PC-3 (cell line): ENCODE data around the gene ACYP2. TPM values are rescaled to one million over a fixed set of nuclear protein-coding genes. Genes with fewer than 3 reads are reported as not detected.

Source experiments
- ATAC-seq: fragments of 200-7000 bp; cut with Tn5 transposase; 2 replicates; pipeline ENCODE4 v1.9.1; 2020; ENCODE audit warnings: mild to moderate bottlenecking, moderate library complexity
- BruUV-seq: library from RNA; stranded (reverse); fragments of 400-500 nt; replicated peaks from 2 replicates; lab custom pipeline; 2021; lab: Mats Ljungman, UMichigan
- CTCF ChIA-PET: fragments of 300-600 bp; sonication (Branson Sonifier 250); formaldehyde crosslinking; loops from one replicate; lab custom pipeline; 2022; ENCODE audit warnings: antibody characterized with exemption; lab: Charles Lee
- POLR2A ChIA-PET: fragments of 300-600 bp; sonication (Branson Sonifier 250); formaldehyde crosslinking; loops from one replicate; lab custom pipeline; 2022; ENCODE audit warnings: antibody characterized with exemption; ENCODE audit not compliant: unreplicated experiment; lab: Charles Lee
- DNase-seq: peaks from one replicate; pipeline ENCODE4 v3.0.0-alpha.2; 2015
- H2AFZ ChIP-seq: fragments of 300-600 bp; sonication (generic); 2 replicates; pipeline ENCODE4 v1.6.0; 2016; ENCODE audit warnings: antibody characterized with exemption, low read length
- H3F3A ChIP-seq: fragments of 300-600 bp; sonication (generic); one replicate; pipeline ENCODE4 v1.6.0; 2017; ENCODE audit warnings: antibody characterized with exemption, low read length, control low read depth, mild to moderate bottlenecking; ENCODE audit not compliant: unreplicated experiment
- H3K27ac ChIP-seq: fragments of 300-600 bp; sonication (generic); 2 replicates; pipeline ENCODE4 v1.5.1; 2016; ENCODE audit warnings: mild to moderate bottlenecking, low read length
- H3K27me3 ChIP-seq: fragments of 300-600 bp; sonication (generic); 2 replicates; pipeline ENCODE4 v1.6.1; 2016; ENCODE audit warnings: low read length, mixed read lengths
- H3K36me3 ChIP-seq: fragments of 300-600 bp; sonication (generic); 2 replicates; pipeline ENCODE4 v1.6.1; 2016; ENCODE audit warnings: low read depth, mixed run types, low read length, mixed read lengths
- H3K4me1 ChIP-seq: fragments of 300-600 bp; sonication (generic); 2 replicates; pipeline ENCODE4 v1.5.1; 2016; ENCODE audit warnings: low read length; ENCODE audit not compliant: insufficient read depth
- H3K4me2 ChIP-seq: fragments of 300-600 bp; sonication (generic); 2 replicates; pipeline ENCODE4 v1.6.0; 2016; ENCODE audit warnings: low read length
- H3K4me3 ChIP-seq: fragments of 300-600 bp; sonication (generic); 2 replicates; pipeline ENCODE4 v1.5.1; 2016; ENCODE audit warnings: mild to moderate bottlenecking, low read length, mixed read lengths
- H3K79me2 ChIP-seq: fragments of 300-600 bp; sonication (generic); 2 replicates; pipeline ENCODE4 v1.6.1; 2017; ENCODE audit warnings: low read length, mixed read lengths
- H3K9ac ChIP-seq: fragments of 300-600 bp; sonication (generic); 2 replicates; pipeline ENCODE4 v1.6.0; 2016; ENCODE audit warnings: mild to moderate bottlenecking, low read length
- H3K9me2 ChIP-seq: fragments of 300-600 bp; sonication (generic); replicated peaks from 2 replicates; pipeline ENCODE4 v1.6.1; 2016; ENCODE audit warnings: mixed run types, low read length, mixed read lengths
- H3K9me3 ChIP-seq: fragments of 300-600 bp; sonication (generic); 2 replicates; pipeline ENCODE4 v1.6.1; 2016; ENCODE audit warnings: low read length, mixed read lengths
- H4K20me1 ChIP-seq: fragments of 300-600 bp; sonication (generic); 2 replicates; pipeline ENCODE4 v1.6.1; 2016; ENCODE audit warnings: low read length, mixed read lengths
- EZH2 ChIP-seq: fragments of 300-600 bp; sonication (generic); IDR thresholded peaks from one replicate; pipeline ENCODE4 v1.6.1; 2017; ENCODE audit warnings: antibody characterized with exemption, mild to moderate bottlenecking, low read length; ENCODE audit not compliant: unreplicated experiment
- EZH2phosphoT487 ChIP-seq: fragments of 300-600 bp; sonication (generic); IDR thresholded peaks from 2 replicates; pipeline ENCODE4 v1.6.1; 2018; ENCODE audit warnings: mild to moderate bottlenecking, antibody characterized with exemption, low read length, borderline replicate concordance
- intact Hi-C: fragments of 100-400 bp; cut with micrococcal nuclease; formaldehyde crosslinking; loops from 2 replicates; pipeline ENCODE4 v1.9.0; 2023
- total RNA-seq: library from RNA; depleted of rRNA; stranded (reverse); fragments of >200 nt; gene quantifications from 2 replicates; pipeline ENCODE4 v1.2.3, GENCODE V29; 2014
- TF ChIP-seq, protein P1 (sequence below): fragments of 300-600 bp; sonication (generic); conservative IDR thresholded peaks from 2 replicates; pipeline ENCODE4 v1.5.1; 2017; ENCODE audit warnings: antibody characterized with exemption, low read depth, mild to moderate bottlenecking, low read length

The ACYP2 gene
- total RNA-seq, 1 experiment from 2014 or later, result 8.3 TPM

- no peak for DNase-seq
- H3K9me3 ChIP-seq, result no peaks in the 10 kb centered on the region
- H3K27me3 ChIP-seq, result no peaks in the 10 kb centered on the region
- ChIA-PET POLR2A (no interaction called here), CTCF (no interaction called here)
- no TSS peak for BruUV-seq
- no peaks in the 10 kb centered on the region for H4K20me1 ChIP-seq
- H3F3A ChIP-seq, result no peaks in the 10 kb centered on the region
- H3K9me2 ChIP-seq, result no peaks in the 10 kb centered on the region
- H3K79me2 ChIP-seq, result no peaks in the 10 kb centered on the region
- no peak overlapping the region for H3K4me3 ChIP-seq
- no peak for ATAC-seq
- H3K36me3 ChIP-seq, result no peaks in the 10 kb centered on the region
- no peak overlapping the region for H2AFZ ChIP-seq
- no peak for TF ChIP-seq EZH2
- TF ChIP-seq EZH2phosphoT487, result no peak
- TF ChIP-seq, protein P1, sequence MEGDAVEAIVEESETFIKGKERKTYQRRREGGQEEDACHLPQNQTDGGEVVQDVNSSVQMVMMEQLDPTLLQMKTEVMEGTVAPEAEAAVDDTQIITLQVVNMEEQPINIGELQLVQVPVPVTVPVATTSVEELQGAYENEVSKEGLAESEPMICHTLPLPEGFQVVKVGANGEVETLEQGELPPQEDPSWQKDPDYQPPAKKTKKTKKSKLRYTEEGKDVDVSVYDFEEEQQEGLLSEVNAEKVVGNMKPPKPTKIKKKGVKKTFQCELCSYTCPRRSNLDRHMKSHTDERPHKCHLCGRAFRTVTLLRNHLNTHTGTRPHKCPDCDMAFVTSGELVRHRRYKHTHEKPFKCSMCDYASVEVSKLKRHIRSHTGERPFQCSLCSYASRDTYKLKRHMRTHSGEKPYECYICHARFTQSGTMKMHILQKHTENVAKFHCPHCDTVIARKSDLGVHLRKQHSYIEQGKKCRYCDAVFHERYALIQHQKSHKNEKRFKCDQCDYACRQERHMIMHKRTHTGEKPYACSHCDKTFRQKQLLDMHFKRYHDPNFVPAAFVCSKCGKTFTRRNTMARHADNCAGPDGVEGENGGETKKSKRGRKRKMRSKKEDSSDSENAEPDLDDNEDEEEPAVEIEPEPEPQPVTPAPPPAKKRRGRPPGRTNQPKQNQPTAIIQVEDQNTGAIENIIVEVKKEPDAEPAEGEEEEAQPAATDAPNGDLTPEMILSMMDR, result no peak
- H3K9ac ChIP-seq, result no peak overlapping the region
- H3K4me1 ChIP-seq, result no peaks in the 10 kb centered on the region
- no peak overlapping the region for H3K27ac ChIP-seq
- H3K4me2 ChIP-seq, result no peak overlapping the region
- intact Hi-C loops, result no loop called here
These were observed 110.8 kb downstream of the ACYP2 start for GRCh38 chr2:54226260-54226659.

- H4K20me1 ChIP-seq, result no peaks in the 10 kb centered on the region
- BruUV-seq, result no TSS peak
- intact Hi-C loops, result no loop called here
- H3K4me3 ChIP-seq, result no peak overlapping the region
- no peaks in the 10 kb centered on the region for H3K9me2 ChIP-seq
- H3K27me3 ChIP-seq, result no peaks in the 10 kb centered on the region
- H3F3A ChIP-seq, result no peaks in the 10 kb centered on the region
- POLR2A ChIA-PET, result no interaction called here
- H3K9ac ChIP-seq, result no peak overlapping the region
- H3K4me1 ChIP-seq, result no peaks in the 10 kb centered on the region
- DNase-seq (no peak), ATAC-seq (no peak)
- H2AFZ ChIP-seq, result no peak overlapping the region
- no peak overlapping the region for H3K4me2 ChIP-seq
- TF ChIP-seq EZH2 (no peak), EZH2phosphoT487 (no peak)
- TF ChIP-seq, protein P1, result no peak
- H3K79me2 ChIP-seq, result no peaks in the 10 kb centered on the region
- CTCF ChIA-PET, result no interaction called here
- H3K36me3 ChIP-seq, result no peaks in the 10 kb centered on the region
- H3K27ac ChIP-seq, result no peak overlapping the region
- no peaks in the 10 kb centered on the region for H3K9me3 ChIP-seq
These were observed 112.4 kb downstream of the ACYP2 start for GRCh38 chr2:54227798-54228197.

GRCh38 chr2:54228945-54229344, 113.5 kb downstream of the ACYP2 start:
- no peak for ATAC-seq
- H3K4me3 ChIP-seq, result no peak overlapping the region
- intact Hi-C loops, result no loop called here
- H3K4me2 ChIP-seq, result no peak overlapping the region
- POLR2A ChIA-PET, result no interaction called here
- no peaks in the 10 kb centered on the region for H3K36me3 ChIP-seq
- H2AFZ ChIP-seq, result no peak overlapping the region
- H3K27ac ChIP-seq, result no peak overlapping the region
- no TSS peak for BruUV-seq
- CTCF ChIA-PET, result no interaction called here
- DNase-seq, result no peak
- H3K79me2 ChIP-seq, result no peaks in the 10 kb centered on the region
- no peaks in the 10 kb centered on the region for H3K9me2 ChIP-seq
- H3F3A ChIP-seq, result no peaks in the 10 kb centered on the region
- no peaks in the 10 kb centered on the region for H3K4me1 ChIP-seq
- H3K9me3 ChIP-seq, result no peaks in the 10 kb centered on the region
- H3K9ac ChIP-seq, result no peak overlapping the region
- H4K20me1 ChIP-seq, result no peaks in the 10 kb centered on the region
- no peaks in the 10 kb centered on the region for H3K27me3 ChIP-seq
- TF ChIP-seq, protein P1, result no peak
- TF ChIP-seq EZH2phosphoT487 (no peak), EZH2 (no peak)
